Stimulated activated CD4-positive, alpha-beta T cell treated with anti-CD3 and anti-CD28 coated beads, Interleukin-1b, Interleukin-23, amount 100 ng/mL, for 24 hours (primary cell): ENCODE data around the gene PRAMEF5.
"Not testable (repeated sequence)": the region's sequence is repeated elsewhere in the genome, so short reads cannot be mapped to it uniquely, and the experiment has no call there.

ENCODE experiments used
- DNase-seq, 4 experiments: peaks; one replicate each; pipeline ENCODE4 v3.0.0-alpha.2; 2020; ENCODE audit warnings: low read depth in 4 of 4, low spot score in 1 of 4

Gene PRAMEF5

DNA sequence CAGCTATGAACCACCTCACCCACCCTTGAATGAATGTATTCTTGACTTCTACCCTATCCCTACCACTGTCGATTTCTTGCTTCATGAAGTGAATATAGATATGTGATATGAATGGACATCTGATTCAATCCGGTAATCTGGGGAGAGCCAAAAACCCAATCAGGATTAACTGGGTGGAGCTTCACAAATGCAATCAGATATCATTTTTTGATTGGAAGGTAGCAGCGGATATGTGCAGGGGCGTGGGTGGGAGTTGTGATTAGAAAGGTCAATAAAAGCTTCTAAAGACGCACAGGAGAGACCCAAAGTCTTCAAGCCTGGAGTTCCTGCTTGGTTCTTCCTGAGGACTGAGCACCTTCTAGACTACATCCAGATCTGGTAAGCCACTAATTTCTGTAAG is at the start of gene PRAMEF5:
Gene PRAMEF5 (plus strand): TSS at position 301 of the 400 bp plus-strand sequence. CDS start 5,071 bp downstream, outside the sequence.
- not testable (repeated sequence) for DNase-seq

DNA sequence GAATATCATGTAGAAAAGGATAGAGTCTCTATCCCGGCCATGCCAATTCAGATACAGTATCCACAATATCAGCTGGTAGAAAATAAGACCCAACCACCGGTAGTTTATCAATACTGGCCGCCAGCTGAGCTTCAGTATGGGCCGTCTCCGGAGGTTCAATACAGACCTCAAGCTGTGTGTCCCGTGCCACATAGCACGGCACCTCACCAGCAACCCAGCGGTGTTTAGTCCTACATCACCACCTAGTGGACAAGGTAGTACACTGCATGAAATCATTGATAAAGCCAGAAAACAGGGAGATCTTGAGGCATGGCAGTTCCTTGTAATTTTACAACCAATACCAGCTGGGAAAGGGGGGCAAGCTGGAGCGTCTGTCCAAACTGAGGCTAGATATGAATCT is 45.3 kb upstream of the PRAMEF5 start:
- DNase-seq = not testable (repeated sequence)

DNA sequence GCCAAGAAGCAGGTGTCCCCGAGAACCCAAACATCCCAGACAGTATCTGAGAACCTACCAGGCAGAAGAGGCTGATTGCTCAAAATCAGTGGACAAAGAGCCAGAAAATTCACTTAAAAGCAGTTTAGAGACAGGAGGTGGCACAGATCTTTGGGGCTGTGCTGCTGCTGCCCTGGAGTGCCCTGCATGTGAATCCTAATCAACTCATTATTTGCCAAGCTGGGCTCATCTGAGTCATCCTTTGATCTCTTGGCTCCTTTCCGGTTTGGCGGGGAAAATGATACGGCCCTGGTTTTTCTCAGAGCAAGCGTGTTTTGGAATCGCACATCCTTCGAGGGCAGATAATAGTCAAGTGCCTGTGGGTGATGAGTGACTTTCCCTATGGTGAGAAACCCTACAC is 37.4 kb upstream of the PRAMEF5 start:
- not testable (repeated sequence) for DNase-seq

DNA sequence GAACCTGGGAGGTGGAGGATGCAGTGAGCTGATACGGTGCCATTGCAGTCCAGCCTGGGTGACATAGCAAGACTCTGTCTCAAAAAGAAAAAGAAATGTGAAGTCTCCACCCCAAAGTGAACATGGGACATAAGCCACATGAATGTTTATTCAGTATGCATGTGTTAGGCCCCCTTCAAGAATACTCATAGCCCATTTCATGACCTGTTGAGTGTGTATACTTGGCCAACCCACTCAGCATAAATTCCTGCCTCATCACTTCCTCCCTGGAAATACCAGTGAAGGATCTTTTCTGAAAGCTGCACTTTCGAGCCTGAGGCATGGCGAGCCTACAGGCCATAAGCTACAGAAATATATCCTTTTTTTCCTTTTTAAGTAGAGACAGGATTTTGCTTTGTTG is 34.8 kb upstream of the PRAMEF5 start:
- not testable (repeated sequence) for DNase-seq

DNA sequence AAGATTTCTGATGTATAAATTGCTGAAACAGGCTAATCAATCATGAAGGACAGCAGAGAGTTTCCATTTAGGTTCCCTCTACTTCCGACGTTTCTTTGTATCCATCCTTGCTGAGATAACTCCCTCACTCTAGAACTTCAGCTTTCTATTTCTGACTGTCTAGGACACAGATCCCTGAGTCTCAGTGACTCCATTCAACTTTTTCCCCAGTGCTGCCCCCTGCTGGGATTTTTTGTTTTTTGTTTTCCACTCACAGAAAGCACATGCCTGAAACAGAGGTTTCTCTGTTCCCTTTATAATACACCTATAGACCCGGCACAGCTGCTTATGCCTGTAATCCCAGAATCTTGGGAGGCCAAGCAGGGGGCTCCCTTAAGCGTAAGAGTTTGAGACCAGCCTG is 31.2 kb upstream of the PRAMEF5 start:
- DNase-seq = not testable (repeated sequence)

DNA sequence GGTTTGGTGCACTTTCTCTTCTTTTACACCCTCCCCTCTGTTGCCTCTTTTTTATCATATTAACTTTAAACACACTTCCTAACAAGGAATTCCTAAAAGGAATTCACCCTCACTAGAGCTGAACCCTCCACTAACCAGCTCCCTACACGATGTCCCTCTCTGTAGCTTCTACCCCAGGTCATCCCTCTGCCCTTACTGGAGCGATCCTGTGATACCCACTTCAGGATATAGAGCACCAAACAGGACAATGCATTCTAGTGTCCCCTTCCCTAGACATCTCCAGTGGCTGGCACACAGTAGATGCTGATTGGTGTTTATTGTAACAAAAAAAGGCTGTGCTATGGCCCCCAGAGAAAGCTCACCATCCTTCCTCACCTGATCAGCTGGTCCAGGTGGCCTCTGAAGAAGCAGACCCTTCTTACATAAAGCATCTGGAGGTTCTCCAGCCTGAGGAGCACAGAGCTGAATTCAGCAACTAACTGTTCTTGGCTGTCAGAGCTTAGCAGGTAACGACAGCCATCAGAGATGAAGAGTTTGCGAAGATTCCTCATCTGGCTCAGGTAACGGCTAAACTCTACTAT is 29.4 kb upstream of the PRAMEF5 start:
- DNase-seq = no peak

DNA sequence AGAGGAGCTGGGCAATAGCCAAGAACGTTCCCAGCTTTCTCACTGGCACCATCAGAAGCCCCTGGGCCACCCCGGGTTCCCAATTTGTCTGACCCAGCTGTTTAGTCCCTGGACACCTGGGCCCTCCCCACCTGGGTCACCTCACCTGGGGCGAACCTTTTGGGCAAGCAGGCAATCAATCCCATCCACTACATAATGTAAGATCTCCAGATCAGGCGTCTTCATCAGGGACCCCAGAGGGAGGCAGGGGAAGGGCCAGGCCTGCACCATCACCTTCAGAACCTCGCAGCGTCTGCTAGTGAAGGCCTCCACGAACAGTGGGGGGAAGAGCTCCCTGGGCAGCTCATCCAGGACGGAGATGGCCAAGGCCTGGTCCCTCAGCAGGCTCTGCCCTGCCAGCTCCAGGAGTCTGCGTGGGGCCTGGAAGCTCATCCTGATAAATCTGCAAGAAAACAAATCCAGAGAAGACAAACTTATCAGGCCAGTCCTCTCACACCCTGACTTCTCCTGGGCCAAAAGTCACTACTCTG is 28.3 kb upstream of the PRAMEF5 start, which contains the start of gene PRAMEF18:
Gene PRAMEF18 (minus strand): TSS at position 480 of the 530 bp plus-strand sequence. CDS start 48 bp downstream, at position 432.
- DNase-seq = not testable (repeated sequence)

DNA sequence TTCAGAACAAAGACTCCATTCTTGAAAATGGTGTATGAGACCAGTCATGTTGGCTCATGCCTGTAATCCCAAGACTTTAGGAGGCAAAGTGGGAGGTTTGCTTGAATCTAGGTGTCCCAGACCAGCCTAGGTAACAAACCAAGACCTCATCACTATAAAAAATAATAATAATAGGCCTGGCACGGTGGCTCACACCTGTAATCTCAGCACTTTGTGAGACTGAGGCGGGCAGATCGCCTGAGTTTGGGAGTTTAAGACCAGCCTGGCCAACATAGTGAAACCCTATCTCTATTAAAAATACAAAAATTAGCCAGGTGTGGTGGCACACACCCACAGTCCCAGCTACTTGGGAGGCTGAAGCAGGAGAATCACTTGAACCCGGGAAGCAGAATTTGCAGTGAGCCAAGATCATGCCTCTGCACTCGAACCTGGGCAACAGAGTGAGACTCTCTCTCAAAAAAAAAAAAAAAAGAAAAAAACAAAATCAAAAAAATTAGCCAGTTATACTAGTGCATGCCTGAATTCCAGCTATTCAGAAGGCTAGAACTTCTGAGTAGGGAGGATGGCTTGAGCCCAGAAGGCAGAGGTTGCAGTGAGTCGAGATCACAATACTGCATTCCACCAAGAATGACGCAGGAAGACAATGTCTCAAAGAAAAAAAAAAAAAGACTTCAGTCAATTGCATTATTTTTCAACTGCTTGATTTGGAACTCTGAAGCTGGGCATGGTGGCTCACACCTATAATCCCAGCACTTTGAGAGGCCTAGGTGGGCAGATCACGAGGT is 26.5 kb upstream of the PRAMEF5 start:
- not testable (repeated sequence) for DNase-seq

DNA sequence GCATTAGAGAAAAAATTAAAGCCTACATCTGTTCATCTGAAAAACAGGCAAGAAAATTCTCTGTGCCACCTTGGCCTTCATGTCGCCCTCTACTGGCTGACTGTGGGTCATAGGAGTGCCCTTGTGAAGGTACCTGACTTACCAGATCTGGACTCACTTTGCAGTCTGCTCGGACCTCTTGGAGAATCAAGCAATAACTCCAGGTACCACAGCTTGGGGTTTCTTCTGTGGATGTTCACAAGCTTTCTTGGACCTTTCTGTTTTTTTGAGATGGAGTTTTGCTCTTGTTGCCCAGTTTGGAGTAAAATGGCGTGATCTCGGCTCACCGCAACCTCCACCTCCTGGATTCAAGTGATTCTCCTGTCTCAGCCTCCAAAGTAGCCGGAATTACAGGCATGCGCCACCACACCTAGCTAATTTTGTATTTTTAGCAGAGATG is 25.6 kb upstream of the PRAMEF5 start:
- DNase-seq = peak in 2 of 4 experiments; percentile 14 to 40

DNA sequence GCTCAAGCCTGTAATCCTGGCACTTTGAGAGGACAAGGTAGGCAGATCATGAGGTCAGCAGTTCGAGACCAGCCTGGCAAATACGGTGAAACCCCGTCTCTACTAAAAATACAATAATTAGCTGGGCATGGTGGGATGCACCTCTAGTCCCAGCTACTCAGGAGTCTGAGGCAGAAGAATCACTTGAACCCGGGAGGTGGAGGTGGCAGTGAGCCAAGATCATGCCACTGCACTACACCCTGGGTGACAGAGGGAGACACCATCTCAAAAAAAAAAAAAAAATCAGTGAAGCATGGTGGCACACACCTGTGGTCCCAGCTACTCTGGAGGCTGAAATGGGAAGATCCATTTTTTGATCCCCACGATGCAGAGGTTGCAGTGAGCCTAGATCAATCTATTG is 23.9 kb upstream of the PRAMEF5 start:
- DNase-seq = not testable (repeated sequence)

DNA sequence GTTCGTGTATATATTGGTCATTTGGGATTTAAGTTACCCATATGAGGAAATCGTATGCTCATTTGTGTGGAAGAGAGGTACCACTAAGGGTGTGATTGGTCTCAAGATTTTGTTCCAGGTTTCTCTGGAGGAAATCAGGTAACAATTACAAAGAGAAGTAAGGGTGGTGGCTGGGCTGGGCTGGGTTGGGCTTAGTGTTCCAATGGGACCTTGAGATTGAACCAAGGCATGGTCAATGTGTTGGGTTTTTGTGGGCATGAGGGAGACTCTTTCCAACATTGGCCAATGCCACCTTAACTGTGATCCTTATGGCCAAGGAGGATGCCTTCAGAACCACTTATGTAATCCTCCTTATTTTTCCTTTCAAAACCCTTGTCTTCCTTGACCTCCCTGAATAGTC is 23.4 kb upstream of the PRAMEF5 start:
- not testable (repeated sequence) for DNase-seq

DNA sequence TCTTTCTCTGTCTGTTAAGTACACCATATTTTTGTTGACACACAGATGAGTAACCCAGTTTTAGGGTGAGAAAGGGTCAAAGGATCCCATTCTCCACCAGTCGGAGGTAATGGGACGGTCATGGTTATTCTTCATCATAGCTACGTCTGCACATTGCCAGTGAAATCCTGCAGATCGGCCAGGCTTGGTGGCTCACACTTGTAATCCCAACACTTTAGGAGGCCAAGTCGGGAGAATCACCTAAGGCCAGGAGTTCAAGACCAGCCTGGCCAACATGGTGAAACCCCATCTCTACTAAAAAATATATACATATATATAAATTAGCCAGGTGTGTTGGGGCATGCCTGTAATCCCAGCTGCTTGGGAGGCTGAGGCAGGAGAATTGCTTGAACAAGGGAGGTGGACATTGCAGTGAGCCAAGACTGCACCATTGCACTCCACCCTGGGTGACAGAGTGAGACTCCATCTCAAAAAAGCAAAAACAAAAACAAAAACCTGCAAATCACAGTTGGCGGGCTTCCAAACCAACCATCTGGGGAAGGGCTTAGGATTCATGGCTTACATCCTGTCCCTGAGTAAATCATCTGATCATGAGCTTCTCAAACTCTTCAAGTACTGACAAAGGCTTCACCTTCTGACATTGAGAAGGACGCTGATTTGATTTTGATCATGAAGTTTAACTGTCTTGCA is 22.8 kb upstream of the PRAMEF5 start:
- DNase-seq = not testable (repeated sequence)

DNA sequence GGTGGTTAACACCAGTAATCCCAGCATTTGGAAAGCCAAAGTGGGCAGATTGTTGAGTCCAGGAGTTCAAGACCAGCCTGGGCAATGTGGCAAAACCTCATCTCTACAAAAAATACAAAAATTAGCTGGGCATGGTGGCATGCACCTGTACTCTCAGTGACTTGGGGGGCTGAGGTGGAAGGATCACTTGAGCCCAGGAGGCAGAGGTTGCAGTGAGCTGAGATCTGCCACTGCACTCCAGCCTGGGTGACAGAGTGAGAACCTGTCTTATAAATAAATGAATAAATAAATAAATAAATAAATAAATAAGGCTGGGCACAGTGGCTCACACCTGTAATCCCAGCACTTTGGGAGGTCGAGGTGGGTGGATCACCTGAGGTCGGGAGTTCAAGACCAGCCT is 21.9 kb upstream of the PRAMEF5 start:
- not testable (repeated sequence) for DNase-seq

DNA sequence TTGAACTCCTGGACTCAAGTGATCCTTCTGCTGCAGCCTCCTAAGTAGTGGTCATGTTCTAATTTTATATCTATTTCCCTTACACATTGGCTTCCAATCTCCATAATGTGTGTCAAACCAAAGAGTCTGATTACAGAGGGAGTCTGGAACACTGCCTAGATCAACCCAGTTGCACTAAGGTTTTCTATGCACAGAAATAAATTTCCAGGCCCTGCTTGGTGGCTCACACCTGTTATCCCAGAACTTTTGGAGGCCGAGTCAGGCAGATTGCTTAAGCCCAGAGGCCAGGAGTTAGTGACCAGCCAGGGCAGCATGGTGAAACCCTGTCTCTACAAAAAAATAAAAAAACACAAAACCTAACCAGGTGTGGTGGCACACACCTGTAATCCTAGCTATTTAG is 19.9 kb upstream of the PRAMEF5 start:
- DNase-seq = not testable (repeated sequence)

DNA sequence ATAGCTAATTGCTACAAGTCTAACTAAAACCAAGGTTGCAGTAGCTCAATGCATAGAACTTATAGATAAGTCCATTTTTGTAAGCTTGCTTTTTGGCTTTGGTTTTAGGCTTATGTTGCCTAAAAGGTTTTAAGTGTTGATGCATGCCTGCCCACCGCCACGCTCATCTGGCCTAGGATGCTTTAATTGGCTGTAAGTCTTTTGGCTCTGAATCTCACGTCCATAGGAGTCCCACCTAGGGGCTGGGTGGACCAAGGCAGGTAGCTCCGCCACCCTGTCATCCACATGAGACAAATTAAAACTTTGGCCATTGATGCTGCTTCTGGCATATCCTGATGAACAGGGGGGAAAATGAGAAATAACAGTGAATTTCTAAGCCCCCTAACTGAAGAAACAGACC is 16.4 kb upstream of the PRAMEF5 start:
- DNase-seq = not testable (repeated sequence)

DNA sequence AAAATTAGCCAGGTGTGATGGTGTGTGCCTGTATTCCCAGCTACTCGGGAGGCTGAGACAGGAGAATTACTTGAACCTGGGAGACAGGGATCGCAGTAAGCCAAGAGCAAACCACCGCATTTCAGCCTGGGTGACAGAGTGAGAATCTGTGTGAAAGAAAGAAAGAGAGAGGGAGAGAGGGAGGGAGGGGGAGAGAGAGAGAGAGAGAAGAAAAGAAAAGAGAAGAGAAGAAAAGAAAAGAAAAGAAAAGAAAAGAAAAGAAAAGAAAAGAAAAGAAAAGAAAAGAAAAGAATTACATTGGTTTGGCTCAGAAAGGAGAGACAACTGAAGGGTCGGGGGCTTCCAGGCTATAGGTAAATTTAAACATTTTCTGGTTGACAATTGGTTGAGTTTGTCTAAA is 14.4 kb upstream of the PRAMEF5 start:
- not testable (repeated sequence) for DNase-seq

DNA sequence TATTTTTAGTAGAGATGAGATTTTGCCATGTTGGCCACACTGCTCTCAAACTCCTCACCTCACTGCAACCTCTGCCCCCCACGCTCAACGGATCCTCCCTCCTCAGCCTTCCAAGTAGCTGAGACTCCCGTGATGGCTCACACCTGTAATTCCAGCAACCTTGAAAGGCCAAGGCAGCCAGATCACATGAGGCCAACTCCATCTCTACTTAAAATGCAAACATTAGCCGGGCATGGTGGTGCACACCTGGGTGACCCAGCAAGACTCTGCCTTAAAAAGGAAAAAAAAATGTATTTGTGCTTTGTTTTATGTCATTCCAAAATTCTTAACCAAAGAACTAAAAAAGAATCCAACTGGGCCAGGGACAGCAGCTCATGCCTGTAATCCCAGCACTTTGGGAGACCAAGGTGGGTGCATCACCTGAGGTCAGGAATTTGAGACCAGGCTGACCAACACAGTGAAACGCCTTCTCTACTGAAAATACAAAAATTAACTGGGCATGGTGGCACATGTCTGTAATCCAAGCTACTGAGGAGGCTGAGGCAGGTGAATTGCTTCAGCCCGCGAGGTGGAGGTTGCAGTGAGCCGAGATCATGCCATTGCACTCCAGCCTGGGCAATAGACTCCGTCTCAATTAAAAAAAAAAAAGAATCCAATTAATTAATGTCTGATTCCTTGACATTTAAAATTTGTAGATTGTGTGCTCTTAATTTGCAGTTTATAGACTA is 10.3 kb upstream of the PRAMEF5 start:
- not testable (repeated sequence) for DNase-seq

DNA sequence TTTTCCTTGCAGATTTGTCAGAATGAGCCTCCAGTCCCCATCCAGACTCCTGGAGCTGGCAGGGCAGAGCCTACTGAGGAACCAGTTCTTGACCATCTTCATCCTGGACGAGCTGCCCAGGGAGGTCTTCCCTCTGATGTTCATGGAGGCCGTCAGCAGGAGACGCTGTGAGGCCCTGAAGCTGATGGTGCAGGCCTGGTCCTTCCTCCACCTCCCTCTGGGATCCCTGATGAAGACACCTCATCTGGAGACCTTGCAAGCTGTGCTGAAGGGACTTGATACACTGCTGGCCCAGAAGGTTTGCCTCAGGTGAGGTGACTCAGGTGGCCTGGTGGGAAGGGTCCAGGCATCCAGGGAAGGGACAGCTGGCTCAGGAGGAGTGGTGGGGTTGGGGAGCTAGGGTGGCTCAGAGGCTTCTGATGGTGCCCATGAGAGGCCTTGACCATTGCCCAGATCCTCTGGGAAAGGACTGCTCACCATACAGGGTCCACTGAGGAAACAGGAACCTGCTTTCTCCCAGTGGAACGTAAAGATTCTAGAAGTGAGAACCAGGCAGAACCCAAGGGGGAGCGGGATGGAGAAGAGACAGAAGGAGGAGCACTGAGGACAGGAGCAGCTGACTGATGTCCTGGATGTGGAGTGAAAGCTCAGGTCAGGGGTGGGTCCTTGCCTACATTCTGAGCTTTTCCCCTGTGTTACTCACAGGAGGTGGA is 8.0 kb upstream of the PRAMEF5 start:
- not testable (repeated sequence) for DNase-seq

DNA sequence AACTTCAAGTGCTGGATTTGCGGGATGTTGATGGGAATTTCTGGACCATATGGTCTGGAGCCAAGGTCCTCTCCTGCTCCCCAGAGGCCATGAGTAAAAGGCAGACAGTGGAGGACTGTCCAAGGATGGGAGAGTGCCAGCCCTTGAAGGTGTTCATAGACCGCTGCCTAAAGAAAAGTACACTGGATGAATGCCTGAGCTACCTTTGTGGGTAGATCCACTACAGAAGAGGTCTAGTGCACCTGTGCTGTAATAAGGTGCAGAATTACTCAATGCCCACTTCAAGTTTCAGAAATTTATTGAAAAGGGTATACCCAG is 7.5 kb upstream of the PRAMEF5 start:
- not testable (repeated sequence) for DNase-seq

DNA sequence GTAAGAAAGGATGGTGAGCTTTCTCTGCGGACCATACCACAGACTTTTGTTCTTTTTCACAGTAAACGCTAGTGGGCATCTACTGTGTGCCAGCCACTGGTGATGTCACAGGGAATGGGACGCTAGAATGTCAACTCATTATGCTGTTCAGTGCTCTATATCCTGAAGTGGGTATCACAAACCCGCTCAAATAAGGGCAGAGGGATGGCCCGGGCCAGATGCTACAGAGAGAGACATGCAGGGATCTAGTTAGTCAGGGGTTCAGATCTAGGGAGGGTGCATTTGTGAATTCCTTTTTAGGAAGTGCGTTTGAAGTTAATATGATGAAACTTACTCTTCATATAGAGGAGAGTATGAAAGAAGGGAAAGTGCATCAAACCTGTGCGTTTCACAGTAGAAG is 6.9 kb upstream of the PRAMEF5 start:
- not testable (repeated sequence) for DNase-seq
